Hepatocyte (in vitro differentiated cells): ENCODE results near the gene CBX6. TPM values are rescaled to one million over a fixed set of nuclear protein-coding genes. Genes with fewer than 3 reads are reported as not detected.

Source experiments
- DNase-seq: peaks from one replicate; pipeline ENCODE4 v3.0.0-alpha.2; 2016; ENCODE audit warnings: low spot score
- H2AFZ ChIP-seq: fragments of 200-600 bp; sonication (generic); 2 replicates; pipeline ENCODE4 v1.6.0; 2016; ENCODE audit warnings: antibody characterized with exemption, mild to moderate bottlenecking
- H3K27ac ChIP-seq: fragments of 200-600 bp; sonication (generic); 2 replicates; pipeline ENCODE4 v1.5.1; 2016; ENCODE audit warnings: mild to moderate bottlenecking
- H3K27me3 ChIP-seq: fragments of 200-600 bp; sonication (generic); 2 replicates; pipeline ENCODE4 v1.6.1; 2016
- H3K36me3 ChIP-seq: fragments of 200-600 bp; sonication (generic); replicated peaks from 2 replicates; pipeline ENCODE4 v1.5.1; 2016; ENCODE audit warnings: low read depth; ENCODE audit not compliant: insufficient read depth
- H3K4me1 ChIP-seq: fragments of 200-600 bp; sonication (generic); 2 replicates; pipeline ENCODE4 v1.5.1; 2016; ENCODE audit warnings: mild to moderate bottlenecking, moderate library complexity; ENCODE audit not compliant: insufficient read depth
- H3K4me2 ChIP-seq: fragments of 200-600 bp; sonication (generic); 2 replicates; pipeline ENCODE4 v1.6.0; 2016
- H3K4me3 ChIP-seq: fragments of 200-600 bp; sonication (generic); 2 replicates; pipeline ENCODE4 v1.5.1; 2016; ENCODE audit warnings: mild to moderate bottlenecking
- H3K79me2 ChIP-seq: fragments of 200-600 bp; sonication (generic); 2 replicates; pipeline ENCODE4 v1.6.0; 2017; ENCODE audit warnings: mild to moderate bottlenecking
- H3K9me2 ChIP-seq: fragments of 200-600 bp; sonication (generic); replicated peaks from 2 replicates; pipeline ENCODE4 v1.6.0; 2017; ENCODE audit warnings: mild to moderate bottlenecking; ENCODE audit not compliant: insufficient read depth
- H3K9me3 ChIP-seq: fragments of 200-600 bp; sonication (generic); 2 replicates; pipeline ENCODE4 v1.5.1; 2016; ENCODE audit warnings: low read depth, mild to moderate bottlenecking
- H4K20me1 ChIP-seq: fragments of 200-600 bp; sonication (generic); 2 replicates; pipeline ENCODE4 v1.6.0; 2016; ENCODE audit warnings: mild to moderate bottlenecking; ENCODE audit not compliant: insufficient read depth, poor library complexity, severe bottlenecking
- CTCF ChIP-seq: fragments of 200-600 bp; sonication (generic); IDR thresholded peaks from 2 replicates; pipeline ENCODE4 v1.5.1; 2016; ENCODE audit warnings: antibody characterized with exemption, mild to moderate bottlenecking; ENCODE audit not compliant: poor library complexity
- EZH2 ChIP-seq: fragments of 200-600 bp; sonication (generic); IDR thresholded peaks from 2 replicates; pipeline ENCODE4 v1.6.1; 2016; ENCODE audit warnings: antibody characterized with exemption, mild to moderate bottlenecking, borderline replicate concordance
- EZH2phosphoT487 ChIP-seq: fragments of 200-600 bp; sonication (generic); IDR thresholded peaks from one replicate; pipeline ENCODE4 v1.6.1; 2018; ENCODE audit warnings: antibody characterized with exemption, mild to moderate bottlenecking, low read depth, moderate library complexity; ENCODE audit not compliant: unreplicated experiment, severe bottlenecking
- WGBS: methylation state at CpG from one replicate; pipeline ENCODE4 v1.1.6; 2016; ENCODE audit warnings: low lambda C conversion rate; ENCODE audit errors: missing lambda C conversion rate; 5-methylcytosine and 5-hydroxymethylcytosine counted together
- polyA plus RNA-seq: library from polyadenylated mRNA; unstranded; fragments of >200 nt; fragmentation: Nextera tagmentation; extraction: Ambion mirVana; gene quantifications from 2 replicates; pipeline ENCODE4 v1.2.1, GENCODE V29; 2016
- total RNA-seq: library from RNA; depleted of rRNA; stranded (reverse); fragments of >200 nt; gene quantifications from 2 replicates; pipeline ENCODE4 v1.2.3, GENCODE V29; 2014

Gene CBX6
- total and polyA plus RNA-seq, 2 experiments from 2014 or later = 42.9 to 45.4 TPM

GRCh38 chr22:38841635-38842034 is 30.4 kb downstream of the CBX6 start:
- Histone ChIP-seq H3K27me3 (peaks cover 21% of the 10 kb centered on the region), H3K27ac (no peak overlapping the region), H3K4me1 (peaks cover 11% of the 10 kb centered on the region), H3K79me2 (peaks cover 4% of the 10 kb centered on the region), H2AFZ (no peak overlapping the region), H3K36me3 (no peaks in the 10 kb centered on the region), H3K9me3 (no peaks in the 10 kb centered on the region), H3K4me3 (no peak overlapping the region), H3K9me2 (no peaks in the 10 kb centered on the region), H3K4me2 (no peak overlapping the region), H4K20me1 (peaks cover 5% of the 10 kb centered on the region)
- no peak for TF ChIP-seq CTCF
- no peak for TF ChIP-seq EZH2phosphoT487
- no peak for TF ChIP-seq EZH2
- DNase-seq = no peak
- 91% methylated on average over 5 of the region's 5 CpGs for WGBS

- TF ChIP-seq CTCF (no peak), EZH2 (no peak), EZH2phosphoT487 (no peak)
- Histone ChIP-seq H3K27me3 (peaks cover 21% of the 10 kb centered on the region), H3K9me2 (no peaks in the 10 kb centered on the region), H4K20me1 (peaks cover 5% of the 10 kb centered on the region), H3K4me1 (peaks cover 11% of the 10 kb centered on the region), H3K79me2 (peaks cover 4% of the 10 kb centered on the region), H3K27ac (no peak overlapping the region), H3K4me2 (no peak overlapping the region), H3K4me3 (no peak overlapping the region), H2AFZ (no peak overlapping the region), H3K36me3 (no peaks in the 10 kb centered on the region), H3K9me3 (no peaks in the 10 kb centered on the region)
- WGBS = 88% methylated on average over 7 of the region's 7 CpGs
- DNase-seq = no peak
Observed at GRCh38 chr22:38841211-38841610, 30.8 kb downstream of the CBX6 start.

GRCh38 chr22:38840129-38840528 is 31.9 kb downstream of the CBX6 start:
- no peaks in the 10 kb centered on the region for H3K9me3 ChIP-seq
- peaks cover 4% of the 10 kb centered on the region for H3K79me2 ChIP-seq
- no peaks in the 10 kb centered on the region for H3K9me2 ChIP-seq
- H3K36me3 ChIP-seq = no peaks in the 10 kb centered on the region
- TF ChIP-seq EZH2 = no peak
- peaks cover 19% of the 10 kb centered on the region for H3K27me3 ChIP-seq
- H3K4me3 ChIP-seq = no peak overlapping the region
- DNase-seq = no peak
- 90% methylated on average over 3 of the region's 3 CpGs for WGBS
- no peak overlapping the region for H3K27ac ChIP-seq
- H3K4me1 ChIP-seq = peaks cover 11% of the 10 kb centered on the region
- peaks cover 5% of the 10 kb centered on the region for H4K20me1 ChIP-seq
- H2AFZ ChIP-seq = no peak overlapping the region
- no peak overlapping the region for H3K4me2 ChIP-seq

GRCh38 chr22:38839686-38840085 is 32.3 kb downstream of the CBX6 start:
- Histone ChIP-seq H3K36me3 (no peaks in the 10 kb centered on the region), H3K27me3 (peaks cover 16% of the 10 kb centered on the region), H3K27ac (no peak overlapping the region), H3K9me2 (no peaks in the 10 kb centered on the region), H3K9me3 (no peaks in the 10 kb centered on the region), H3K79me2 (peaks cover 4% of the 10 kb centered on the region), H4K20me1 (peaks cover 5% of the 10 kb centered on the region), H2AFZ (no peak overlapping the region), H3K4me3 (no peak overlapping the region), H3K4me2 (no peak overlapping the region), H3K4me1 (peaks cover 11% of the 10 kb centered on the region)
- 90% methylated on average over 1 of the region's 1 CpG for WGBS
- TF ChIP-seq EZH2phosphoT487 (no peak), EZH2 (no peak), CTCF (no peak)
- DNase-seq = no peak
